Muscle layer of duodenum (tissue), 2 donors: ENCODE data around the gene CTRL.
"Not testable (repeated sequence)": the region's sequence is repeated elsewhere in the genome, so short reads cannot be mapped to it uniquely, and the experiment has no call there.

Experiments used
- H3K27ac ChIP-seq: one replicate; pipeline ENCODE4 v1.7.0; 2013; ENCODE audit warnings: mild to moderate bottlenecking, low read length
- H3K27me3 ChIP-seq: one replicate; pipeline ENCODE4 v1.7.0; 2013; ENCODE audit warnings: low read depth, mild to moderate bottlenecking, control low read depth, low read length
- H3K36me3 ChIP-seq, 2 donors: one replicate each; pipeline ENCODE4 v1.7.0; 2013; ENCODE audit warnings: low read length in 2 of 2, control low read depth in 1 of 2, mild to moderate bottlenecking in 1 of 2; ENCODE audit not compliant: insufficient read depth in 2 of 2, control insufficient read depth in 1 of 2
- H3K4me1 ChIP-seq, 2 donors: one replicate each; pipeline ENCODE4 v1.7.0; 2013; ENCODE audit warnings: low read length in 2 of 2, mild to moderate bottlenecking in 2 of 2, control low read depth in 1 of 2, moderate library complexity in 1 of 2; ENCODE audit not compliant: insufficient read depth in 2 of 2, control insufficient read depth in 1 of 2
- H3K4me3 ChIP-seq, 2 donors: one replicate each; pipeline ENCODE4 v1.7.0; 2013; ENCODE audit warnings: low read length in 2 of 2, low read depth in 1 of 2, mild to moderate bottlenecking in 1 of 2
- H3K9me3 ChIP-seq, 2 donors: one replicate each; pipeline ENCODE4 v1.7.0; 2013; ENCODE audit warnings: low read length in 2 of 2, control low read depth in 1 of 2, mild to moderate bottlenecking in 1 of 2; ENCODE audit not compliant: control insufficient read depth in 1 of 2
- donor health status: healthy.

CTRL gene

GRCh38 chr16:67917852-67918236, 13.8 kb downstream of the CTRL start:
- Histone ChIP-seq H3K4me1 (peaks cover 0 to 25% of the 10 kb centered on the region in 2 donors), H3K4me3 (no peak overlapping the region), H3K27ac (peak overlapping the region; percentile 25), H3K27me3 (no peaks in the 10 kb centered on the region), H3K9me3 (no peaks in the 10 kb centered on the region), H3K36me3 (peaks cover 5 to 8% of the 10 kb centered on the region in 2 donors)

DNA sequence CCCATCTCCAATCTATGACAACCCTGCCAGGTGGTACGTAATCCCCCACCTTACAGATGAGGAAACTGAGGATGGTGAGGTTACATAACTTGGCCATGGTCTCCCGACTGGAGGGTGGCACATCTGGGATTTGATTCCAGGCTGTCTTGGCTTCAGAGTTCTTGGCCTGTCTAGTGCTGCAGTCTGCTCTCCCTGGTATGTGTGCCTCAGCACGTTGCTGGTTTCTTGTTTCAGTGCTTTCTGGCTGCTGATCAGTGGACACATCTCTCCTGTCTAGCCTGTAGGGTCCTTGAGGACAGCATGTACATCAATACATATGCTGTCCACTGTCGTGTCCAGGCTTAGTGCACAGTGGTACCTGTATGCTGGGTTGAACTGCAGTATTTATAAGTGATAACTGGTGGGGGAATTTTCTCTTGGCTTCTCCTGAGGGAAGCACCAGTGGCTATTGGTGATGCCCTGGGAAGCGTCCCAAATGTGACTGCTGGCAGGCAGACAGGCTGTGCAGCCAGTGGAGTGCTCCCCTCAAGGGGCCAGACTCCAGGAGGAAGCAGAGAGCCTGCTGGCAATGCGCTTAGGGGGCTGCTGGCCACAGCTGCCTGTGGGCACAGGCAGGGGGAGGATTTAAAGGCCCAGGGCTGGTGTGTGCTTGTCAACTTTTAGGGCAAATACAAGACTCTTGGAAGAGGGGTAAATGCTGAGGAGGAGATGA, 14.4 kb downstream of the CTRL start:
- Histone ChIP-seq H3K36me3 (peaks cover 5 to 8% of the 10 kb centered on the region in 2 donors), H3K27ac (peak overlapping the region; percentile 25), H3K4me1 (peaks cover 0 to 25% of the 10 kb centered on the region in 2 donors), H3K9me3 (no peaks in the 10 kb centered on the region), H3K4me3 (no peak overlapping the region), H3K27me3 (no peaks in the 10 kb centered on the region)

DNA sequence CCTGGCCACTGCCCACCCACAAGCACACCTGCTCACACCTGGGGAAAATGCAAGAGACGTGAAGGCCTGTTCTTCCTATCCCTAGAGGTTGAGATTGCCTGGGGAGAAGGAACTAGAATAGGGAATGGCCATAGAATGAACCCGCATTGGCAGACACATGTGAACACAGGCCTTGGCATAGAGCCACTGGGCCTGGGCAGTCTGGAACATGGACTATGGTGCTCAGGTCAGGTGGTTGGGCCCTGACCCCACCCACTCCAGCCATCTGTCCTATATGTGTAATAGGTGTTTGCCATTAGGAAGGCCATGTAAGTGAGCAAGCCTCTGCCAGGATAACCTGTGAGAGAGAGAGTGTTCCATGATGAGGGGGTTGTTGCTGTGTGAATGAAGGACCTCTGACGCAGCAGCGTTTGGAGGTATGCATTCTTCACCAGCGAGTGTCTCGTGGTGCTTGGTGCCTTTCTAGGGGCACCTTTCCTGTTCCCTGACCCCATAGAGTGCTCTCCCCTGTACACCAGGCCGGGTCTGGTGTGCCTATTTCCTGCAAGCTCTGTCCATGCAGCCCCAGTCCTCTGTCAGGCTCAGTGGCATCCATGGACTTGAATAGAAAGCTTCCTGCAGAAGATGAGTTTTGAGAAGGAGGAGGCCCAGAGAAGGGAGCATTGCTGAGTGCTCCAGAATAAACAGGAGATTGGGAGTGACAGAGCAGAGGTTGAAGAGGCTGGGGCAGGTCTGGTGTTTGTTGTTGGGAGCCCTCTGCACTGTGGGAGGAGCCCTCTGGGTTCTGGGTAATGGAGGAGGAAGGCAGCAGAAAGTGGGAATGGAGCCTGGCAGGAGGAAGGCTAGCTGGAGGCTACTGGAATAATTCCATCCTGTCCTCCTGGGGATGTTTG, 15.6 kb downstream of the CTRL start:
- peaks cover 5 to 13% of the 10 kb centered on the region in 2 donors for H3K36me3 ChIP-seq
- H3K9me3 ChIP-seq, result no peaks in the 10 kb centered on the region
- no peak overlapping the region for H3K27ac ChIP-seq
- no peak overlapping the region for H3K4me3 ChIP-seq
- peaks cover 0 to 25% of the 10 kb centered on the region in 2 donors for H3K4me1 ChIP-seq
- H3K27me3 ChIP-seq, result no peaks in the 10 kb centered on the region

- Histone ChIP-seq H3K36me3 (peaks cover 5 to 19% of the 10 kb centered on the region in 2 donors), H3K4me1 (peaks cover 0 to 25% of the 10 kb centered on the region in 2 donors)
- not testable (repeated sequence) for H3K27ac ChIP-seq, H3K9me3 ChIP-seq, H3K27me3 ChIP-seq, H3K4me3 ChIP-seq
Observed at GRCh38 chr16:67915496-67915769, 16.2 kb downstream of the CTRL start.

- Histone ChIP-seq H3K36me3 (peaks cover 7 to 24% of the 10 kb centered on the region in 2 donors), H3K9me3 (no peaks in the 10 kb centered on the region), H3K4me1 (peaks cover 0 to 25% of the 10 kb centered on the region in 2 donors), H3K27ac (no peak overlapping the region), H3K4me3 (no peak overlapping the region), H3K27me3 (no peaks in the 10 kb centered on the region)
Observed at GRCh38 chr16:67914758-67915495, 16.7 kb downstream of the CTRL start.

DNA sequence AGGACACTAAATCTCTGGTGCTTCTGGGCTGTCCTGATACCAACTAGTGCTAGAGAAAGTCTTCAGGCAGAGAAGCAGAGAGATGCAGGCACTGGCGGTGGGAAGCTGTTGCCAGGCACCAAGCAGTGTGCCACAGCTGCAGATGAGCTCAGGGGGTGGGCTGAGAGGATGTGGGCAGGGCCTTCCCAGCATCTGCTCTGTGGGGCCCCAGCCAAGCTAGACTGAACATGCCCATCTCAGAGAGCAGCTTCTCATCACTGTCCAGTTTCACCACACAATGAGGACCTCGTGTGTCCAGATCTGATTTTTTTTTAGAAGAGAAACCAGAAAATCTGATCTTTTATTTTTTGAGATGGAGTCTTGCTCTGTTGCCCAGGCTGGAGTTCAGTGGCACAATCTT, 21.5 kb downstream of the CTRL start:
- no peaks in the 10 kb centered on the region for H3K9me3 ChIP-seq
- peaks cover 19 to 34% of the 10 kb centered on the region in 2 donors for H3K36me3 ChIP-seq
- H3K27ac ChIP-seq, result no peak overlapping the region
- no peaks in the 10 kb centered on the region for H3K27me3 ChIP-seq
- H3K4me1 ChIP-seq, result no peaks in the 10 kb centered on the region
- no peak overlapping the region for H3K4me3 ChIP-seq

- no peak overlapping the region for H3K4me3 ChIP-seq
- H3K27ac ChIP-seq, result no peak overlapping the region
- no peaks in the 10 kb centered on the region for H3K27me3 ChIP-seq
- H3K36me3 ChIP-seq, result peaks cover 19 to 34% of the 10 kb centered on the region in 2 donors
- no peaks in the 10 kb centered on the region for H3K9me3 ChIP-seq
- H3K4me1 ChIP-seq, result no peaks in the 10 kb centered on the region
Observed at GRCh38 chr16:67909056-67909742, 22.5 kb downstream of the CTRL start.

DNA sequence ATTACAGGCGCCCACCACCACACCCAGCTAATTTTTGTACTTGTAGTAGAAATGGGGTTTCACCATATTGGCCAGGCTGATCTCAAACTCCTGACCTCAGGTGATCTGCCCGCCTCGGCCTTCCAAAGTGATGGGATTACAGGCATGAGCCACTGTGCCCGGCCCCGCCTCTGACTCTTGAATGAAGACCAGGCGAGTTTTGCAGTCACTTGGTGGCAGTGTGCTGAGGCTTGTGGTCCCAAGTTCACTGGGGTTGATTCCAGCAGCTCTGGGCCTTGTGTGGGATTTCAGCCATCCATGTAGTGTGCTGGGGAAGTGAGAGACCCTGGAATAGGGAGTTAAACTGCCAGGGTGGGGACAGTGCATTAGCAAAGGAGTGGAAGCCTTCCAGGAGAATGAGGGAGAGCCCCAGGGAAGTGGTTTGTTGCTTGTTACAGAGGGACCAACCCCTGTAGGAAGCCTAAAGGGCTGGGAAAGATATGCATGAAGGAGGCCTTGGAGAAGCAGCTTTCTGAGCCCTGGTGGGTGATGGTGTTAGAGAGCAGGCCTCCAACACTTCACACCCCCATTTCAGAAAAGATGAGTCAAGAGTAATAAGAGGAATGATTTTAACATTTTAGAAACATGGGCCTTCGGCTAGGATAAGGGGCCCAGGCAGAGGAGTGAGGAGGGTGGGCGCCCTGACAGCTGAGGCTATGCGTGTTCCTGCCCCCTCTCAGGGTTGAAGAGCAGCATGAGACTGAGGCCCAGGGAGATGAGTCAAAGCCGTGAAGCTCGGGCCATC, 24.1 kb downstream of the CTRL start:
- H3K4me3 ChIP-seq, result no peak overlapping the region
- H3K9me3 ChIP-seq, result no peaks in the 10 kb centered on the region
- H3K36me3 ChIP-seq, result peaks cover 14 to 34% of the 10 kb centered on the region in 2 donors
- H3K4me1 ChIP-seq, result peaks cover 0 to 2% of the 10 kb centered on the region in 2 donors
- no peaks in the 10 kb centered on the region for H3K27me3 ChIP-seq
- H3K27ac ChIP-seq, result no peak overlapping the region

GRCh38 chr16:67902831-67903230, 28.8 kb downstream of the CTRL start:
- Histone ChIP-seq H3K4me1 (peaks cover 0 to 3% of the 10 kb centered on the region in 2 donors), H3K27ac (no peak overlapping the region), H3K9me3 (no peaks in the 10 kb centered on the region), H3K27me3 (no peaks in the 10 kb centered on the region), H3K4me3 (no peak overlapping the region), H3K36me3 (peaks cover 0 to 5% of the 10 kb centered on the region in 2 donors)

DNA sequence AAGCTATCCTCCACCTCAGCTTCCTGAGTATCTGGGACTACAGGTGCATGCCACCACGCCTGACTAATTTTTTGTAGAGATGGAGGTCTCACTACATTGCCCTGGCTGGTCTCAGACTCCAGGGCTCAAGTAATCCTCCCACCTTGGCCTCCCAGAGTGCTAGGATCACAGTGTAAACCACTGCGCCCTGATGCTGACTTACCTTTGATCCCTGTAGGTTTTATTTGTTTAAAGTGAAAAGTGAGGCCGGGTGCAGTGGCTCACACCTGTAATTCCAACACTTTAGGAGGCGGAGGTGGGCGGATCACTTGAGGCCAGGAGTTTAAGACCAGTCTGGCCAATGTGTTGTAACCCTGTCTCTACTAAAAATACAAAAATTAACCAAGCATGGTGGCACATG, 29.9 kb downstream of the CTRL start:
- Histone ChIP-seq H3K27me3 (no peaks in the 10 kb centered on the region), H3K9me3 (no peaks in the 10 kb centered on the region), H3K36me3 (peaks cover 0 to 5% of the 10 kb centered on the region in 2 donors), H3K27ac (no peak overlapping the region), H3K4me3 (no peak overlapping the region), H3K4me1 (peaks cover 2 to 10% of the 10 kb centered on the region in 2 donors)
